DMS153 treated with DMSO at 0.1 percent for 48 hours (cell line): ENCODE data around the gene PNPLA3.

Experiments used
- DNase-seq: peaks from one replicate; lab custom pipeline; 2025; ENCODE audit not compliant: unreplicated experiment; lab: John Stamatoyannopoulos, UW

PNPLA3 gene, protein sequence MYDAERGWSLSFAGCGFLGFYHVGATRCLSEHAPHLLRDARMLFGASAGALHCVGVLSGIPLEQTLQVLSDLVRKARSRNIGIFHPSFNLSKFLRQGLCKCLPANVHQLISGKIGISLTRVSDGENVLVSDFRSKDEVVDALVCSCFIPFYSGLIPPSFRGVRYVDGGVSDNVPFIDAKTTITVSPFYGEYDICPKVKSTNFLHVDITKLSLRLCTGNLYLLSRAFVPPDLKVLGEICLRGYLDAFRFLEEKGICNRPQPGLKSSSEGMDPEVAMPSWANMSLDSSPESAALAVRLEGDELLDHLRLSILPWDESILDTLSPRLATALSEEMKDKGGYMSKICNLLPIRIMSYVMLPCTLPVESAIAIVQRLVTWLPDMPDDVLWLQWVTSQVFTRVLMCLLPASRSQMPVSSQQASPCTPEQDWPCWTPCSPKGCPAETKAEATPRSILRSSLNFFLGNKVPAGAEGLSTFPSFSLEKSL

DNA sequence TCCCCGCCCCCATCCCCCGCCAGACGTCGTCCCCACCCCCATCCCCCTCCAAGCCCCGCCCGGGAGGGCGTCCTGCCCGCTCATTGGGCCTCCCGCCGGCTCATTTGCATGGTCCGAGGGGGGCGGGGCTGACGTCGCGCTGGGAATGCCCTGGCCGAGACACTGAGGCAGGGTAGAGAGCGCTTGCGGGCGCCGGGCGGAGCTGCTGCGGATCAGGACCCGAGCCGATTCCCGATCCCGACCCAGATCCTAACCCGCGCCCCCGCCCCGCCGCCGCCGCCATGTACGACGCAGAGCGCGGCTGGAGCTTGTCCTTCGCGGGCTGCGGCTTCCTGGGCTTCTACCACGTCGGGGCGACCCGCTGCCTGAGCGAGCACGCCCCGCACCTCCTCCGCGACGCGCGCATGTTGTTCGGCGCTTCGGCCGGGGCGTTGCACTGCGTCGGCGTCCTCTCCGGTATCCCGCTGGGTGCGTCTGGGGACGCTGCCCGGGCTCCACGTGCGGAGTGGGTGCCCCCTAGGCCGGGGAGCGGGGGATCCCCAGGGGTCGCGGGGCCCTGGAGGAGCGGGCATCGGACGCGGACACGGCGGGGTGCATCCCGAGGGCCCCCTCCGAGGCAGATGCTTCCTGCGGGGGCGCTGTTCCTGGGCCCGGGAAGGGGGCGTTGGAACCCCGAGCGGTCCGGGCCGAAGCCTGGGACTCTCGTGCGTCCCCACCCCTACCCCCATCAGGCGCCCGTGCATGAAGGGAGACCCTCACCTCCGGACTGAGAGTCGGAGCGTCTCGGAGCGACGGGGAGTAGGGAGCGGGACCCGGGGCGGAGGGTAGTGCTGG is at the start of gene PNPLA3:
Gene PNPLA3, plus strand, starts transcription at position 175 of the 834 bp plus-strand sequence. Its CDS starts 107 bp downstream, at position 282.
- peak; percentile 43 for DNase-seq

DNA sequence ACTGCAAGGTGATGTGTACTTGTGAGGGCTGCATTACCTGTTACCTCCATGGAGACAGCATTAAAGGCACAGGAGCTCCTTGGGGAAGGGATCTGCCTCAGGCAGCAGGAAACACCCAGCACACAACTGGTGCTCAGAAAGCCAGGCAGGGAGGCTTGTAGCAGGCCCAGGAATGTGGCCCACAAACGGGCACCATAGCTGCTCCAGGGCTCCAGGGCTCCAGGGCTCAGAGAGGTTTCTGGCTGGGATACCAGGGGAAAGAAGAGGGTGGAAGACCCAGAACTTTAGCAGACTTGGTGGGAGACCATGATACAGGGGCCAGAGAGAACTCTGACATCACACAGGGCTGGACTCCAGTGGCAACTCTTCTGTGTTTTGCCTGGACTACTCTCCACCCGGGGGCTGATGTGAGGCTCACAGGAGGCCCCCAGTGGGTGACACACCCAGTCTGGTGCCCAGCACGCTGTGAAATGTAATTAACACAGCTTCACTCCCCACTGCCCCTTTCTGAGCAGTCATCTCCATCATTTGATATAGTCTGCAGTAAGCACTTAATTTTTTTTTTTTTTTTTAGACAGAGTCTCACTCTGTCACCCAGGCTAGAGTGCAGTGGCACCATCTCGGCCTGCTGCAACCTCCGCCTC is 46.6 kb upstream of the PNPLA3 start:
- no peak for DNase-seq

DNA sequence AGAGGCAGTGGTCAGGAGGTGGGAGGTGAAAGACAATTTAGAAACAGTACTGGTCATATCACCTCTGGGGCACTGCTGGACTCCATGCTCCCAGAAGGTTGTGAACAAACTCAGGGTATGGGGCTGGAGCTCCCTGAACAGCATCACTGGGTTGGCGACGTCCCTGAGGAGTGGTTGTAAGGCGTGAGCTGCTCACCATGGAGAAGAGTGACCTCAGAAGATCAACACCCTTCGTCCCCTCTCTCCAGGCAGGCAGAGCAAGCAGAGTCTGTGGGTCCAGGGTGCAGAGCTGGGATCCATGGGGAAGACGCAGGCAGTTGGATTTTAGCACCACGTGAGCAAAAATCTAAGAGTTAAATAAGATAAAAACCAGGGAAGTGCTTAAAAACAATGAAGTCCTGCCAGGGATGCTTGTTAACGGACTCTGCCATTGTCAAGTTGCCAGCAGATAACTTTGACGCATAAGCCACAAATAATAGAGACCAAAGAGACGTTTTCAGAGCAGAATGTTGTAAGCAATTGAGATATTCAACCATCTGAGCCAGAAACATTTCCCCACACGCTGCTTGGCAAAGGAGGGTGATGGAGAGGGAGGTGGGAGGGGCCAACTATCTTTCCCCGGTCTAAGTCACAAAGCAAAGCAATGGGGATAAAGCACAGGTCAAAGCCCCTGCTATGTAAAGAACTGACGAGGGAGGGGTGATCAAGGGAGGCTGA is 45.4 kb upstream of the PNPLA3 start:
- no peak for DNase-seq

DNA sequence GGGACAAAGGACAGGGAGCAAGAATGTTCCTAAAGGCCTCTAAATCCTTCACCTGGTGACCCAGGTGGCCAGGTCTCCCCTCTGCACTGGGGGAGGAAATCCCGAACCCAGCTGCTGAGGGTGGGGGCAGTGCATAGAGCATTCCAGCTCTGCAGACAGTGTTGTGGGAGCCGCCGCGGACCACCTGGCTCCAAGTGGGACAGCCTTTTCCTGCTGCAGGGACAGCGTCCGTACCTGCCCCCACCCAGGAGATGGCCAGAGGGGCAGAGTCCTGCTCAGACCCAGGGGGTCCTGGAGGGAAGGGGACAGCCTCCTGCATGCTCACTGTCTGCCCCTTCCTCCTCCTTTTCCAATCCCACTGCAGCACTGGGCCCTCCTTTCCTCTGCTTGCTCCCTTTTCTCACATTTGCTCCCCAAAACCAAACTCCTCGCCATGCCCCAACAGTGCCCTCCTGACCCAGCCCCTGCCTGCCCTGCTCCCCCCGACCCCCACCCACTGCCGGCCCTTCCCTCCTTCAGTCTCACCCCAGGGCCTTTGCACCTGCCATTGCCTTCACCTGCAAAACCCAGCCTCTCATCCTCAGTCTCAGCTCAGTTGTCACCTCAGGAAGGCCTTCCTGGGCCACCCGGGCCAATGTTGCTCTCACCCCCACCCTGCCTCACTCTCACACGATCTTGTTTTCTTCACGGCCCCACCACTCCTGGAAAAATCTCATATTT is 44.6 kb upstream of the PNPLA3 start:
- DNase-seq, result no peak

DNA sequence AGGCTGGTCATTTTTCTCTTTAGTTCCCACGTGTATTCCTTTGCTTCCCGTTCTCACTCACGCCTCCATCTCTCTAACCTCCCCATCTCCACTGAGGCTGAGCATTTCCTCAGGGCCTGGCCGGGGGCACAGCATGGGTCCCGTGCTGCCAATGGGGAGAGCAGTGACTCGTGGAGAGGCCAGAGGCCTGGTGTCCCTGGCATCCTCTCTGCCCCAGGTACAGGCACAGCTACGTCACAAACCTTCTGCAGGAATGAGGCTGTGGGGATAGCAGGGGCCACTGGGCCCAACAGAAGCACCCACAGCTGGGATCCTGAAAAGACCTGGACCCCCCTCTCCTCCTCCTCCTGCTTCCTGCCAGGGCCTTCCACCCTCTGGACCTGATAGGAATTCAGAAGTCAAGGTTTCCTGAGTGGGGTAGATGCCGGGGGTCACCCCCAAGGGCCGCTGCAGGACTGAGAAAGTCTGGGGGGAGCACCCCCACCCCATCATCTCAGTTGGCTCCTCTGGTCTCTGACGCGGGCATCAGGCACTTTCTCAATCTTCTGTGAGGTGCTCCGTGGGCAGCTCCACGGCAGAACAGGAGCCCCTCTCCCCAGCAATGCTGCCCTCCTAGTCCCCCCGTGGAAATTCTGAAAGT is 43.6 kb upstream of the PNPLA3 start:
- DNase-seq, result no peak

DNA sequence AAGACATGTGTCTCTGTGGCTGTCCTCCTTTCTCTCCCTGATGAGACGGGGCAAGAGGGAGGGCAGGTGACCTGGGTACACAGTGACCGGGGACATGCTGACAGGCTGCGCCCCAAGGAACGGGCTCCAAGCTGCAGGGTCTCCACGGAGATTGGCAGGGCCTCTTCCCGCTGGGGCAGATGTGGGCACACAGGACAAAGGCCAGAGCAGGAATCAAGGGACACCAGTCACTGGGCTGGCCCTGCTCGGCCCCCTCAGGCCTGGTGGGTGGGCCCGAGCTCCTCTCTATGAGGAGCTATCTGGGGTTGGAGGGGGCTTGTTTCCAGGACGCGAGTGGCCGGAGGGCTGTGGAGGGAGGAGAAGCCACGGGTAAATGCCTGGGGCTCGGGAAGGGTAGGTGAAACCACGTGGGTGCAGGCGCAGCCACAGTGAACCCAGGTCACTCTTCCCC is 43.0 kb upstream of the PNPLA3 start:
- no peak for DNase-seq

DNA sequence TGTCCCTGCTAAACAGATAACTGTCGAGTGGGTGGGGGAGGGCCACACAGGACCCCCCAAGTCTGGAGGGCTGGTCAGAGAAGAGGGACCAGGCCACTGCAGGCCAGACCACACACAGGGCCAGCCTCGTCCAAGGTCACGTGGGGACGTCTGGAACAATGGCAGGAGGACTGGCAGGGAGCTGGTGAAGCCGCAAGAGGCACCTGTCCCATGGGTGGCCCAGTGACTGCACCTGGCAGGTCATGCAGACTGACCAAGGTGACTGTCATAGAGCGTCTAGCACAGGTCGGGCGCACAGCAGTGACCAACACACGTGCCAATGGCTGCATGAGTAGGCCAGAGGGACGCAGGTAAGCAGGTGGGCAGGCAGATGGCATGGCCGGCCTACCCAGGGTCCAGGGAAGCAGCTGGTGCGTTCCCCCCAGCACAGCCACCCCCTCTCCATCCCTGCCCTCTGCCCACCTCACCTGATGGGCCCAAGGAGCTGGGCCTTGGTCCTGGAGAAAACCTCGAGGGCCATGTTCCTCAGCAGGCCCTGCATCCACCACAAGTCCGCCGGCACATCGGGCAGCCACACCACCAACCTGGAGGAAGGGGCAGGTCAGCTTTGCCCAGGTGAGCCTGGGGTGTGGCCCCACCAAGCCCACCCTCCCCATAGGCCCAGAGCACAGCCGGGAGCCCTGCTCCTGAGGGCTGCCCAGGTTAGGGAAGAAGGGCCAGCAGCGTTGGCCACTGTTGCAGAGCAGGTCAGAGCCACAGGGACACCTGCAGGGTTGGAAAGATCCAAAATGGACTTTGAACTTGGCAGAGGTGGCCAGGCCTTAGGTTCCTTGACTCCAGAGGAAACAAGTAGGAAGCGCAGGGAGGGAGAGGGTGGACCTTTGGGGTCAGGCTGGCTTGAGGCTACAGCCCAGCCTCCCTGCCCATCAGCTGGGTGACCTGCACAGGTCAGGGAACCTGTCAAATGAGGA is 42.2 kb upstream of the PNPLA3 start:
- DNase-seq, result no peak

DNA sequence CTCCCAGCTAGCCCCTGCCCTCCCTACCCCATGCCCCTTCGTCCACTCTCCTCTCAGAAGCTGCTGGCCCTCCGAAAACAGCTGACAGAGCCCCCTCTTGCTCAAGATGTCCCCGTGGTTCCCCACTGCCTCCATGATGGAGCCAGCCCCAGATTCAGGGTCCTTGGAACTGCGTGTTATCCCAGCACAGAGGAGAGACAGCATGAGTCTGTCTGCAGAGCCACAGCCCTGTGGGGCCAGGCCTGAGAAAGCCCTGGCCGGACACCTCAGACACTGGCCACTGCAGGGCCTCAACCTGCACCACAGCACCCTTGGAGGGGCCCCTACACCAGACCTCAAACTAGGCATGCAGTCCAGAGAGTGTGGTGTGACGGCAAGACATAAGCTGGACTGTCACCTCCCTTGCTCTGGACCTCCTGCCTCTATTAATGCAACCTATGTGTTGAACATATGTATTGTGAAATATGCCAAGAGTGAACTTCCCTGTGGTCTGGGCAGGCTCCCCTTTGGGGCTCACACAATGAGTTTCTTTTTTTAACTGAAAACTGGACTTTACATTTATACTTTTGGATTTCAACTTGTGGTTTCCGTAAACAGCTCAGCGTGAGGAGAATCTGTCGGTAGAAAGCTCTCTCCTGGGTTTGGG is 41.4 kb upstream of the PNPLA3 start:
- DNase-seq, result no peak

DNA sequence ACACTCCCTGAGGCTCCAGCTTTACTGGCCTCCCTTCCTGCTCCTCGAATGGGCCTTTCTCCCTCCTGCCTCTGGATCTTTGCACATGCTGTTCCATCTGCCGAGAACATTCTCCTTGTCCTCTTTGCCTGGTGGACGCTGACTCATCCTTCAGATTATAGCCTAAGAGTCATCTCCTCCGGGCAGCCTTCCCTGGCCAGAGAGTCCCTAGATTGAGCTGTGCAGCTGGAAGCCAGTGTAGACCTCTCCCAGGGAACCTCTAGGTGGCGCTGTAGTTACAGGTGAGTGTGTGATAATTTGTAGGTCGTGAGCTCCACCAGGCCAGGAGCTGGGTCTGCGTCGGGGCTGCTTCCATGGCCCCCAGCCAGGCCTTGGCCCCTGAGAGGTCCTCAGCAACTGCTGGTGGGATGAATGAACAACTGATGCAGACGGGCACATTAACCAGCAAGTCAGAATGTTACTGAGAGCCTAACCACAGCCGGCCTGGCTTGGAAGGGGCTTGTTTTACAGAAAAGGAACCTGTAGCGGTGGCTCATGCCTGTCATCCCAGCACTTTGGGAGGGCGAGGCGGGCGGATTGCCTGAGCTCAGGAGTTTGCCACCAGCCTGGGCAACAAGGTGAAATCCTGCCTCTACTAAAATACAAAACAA is 40.5 kb upstream of the PNPLA3 start:
- DNase-seq, result peak; percentile 77

DNA sequence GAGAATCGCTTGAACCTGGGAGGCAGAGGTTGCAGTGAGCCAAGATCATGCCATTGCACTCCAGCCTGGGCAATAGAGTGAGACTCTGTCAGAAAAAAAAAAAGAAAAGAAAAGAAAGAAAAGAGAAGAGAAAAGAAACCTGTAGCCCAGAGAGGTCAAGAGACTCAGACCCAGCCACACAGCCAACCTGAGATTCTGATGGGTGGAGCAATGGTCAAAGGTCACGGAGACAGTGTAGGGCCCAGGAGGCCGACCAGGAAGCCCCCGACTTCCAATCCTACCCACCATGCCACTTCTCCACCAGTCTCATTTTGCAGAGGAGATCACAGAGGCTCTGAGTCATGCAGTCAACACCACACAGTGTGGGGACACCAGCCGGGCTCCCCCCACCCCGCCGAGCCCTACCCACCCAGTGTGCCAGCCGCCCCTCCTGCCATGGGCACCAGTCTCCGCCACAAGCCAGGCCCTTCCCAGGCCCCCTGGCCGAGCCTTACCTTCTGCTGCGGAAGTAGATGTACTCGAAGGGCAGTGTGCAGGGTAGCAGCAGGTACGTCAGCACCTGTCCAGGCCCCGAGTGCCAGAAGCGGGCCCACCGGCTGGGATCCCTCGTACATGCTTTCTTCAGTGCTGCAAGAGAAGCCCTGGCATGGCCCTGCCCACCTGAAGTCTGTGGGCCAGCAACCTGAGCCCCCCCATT is 39.7 kb upstream of the PNPLA3 start:
- no peak for DNase-seq

DNA sequence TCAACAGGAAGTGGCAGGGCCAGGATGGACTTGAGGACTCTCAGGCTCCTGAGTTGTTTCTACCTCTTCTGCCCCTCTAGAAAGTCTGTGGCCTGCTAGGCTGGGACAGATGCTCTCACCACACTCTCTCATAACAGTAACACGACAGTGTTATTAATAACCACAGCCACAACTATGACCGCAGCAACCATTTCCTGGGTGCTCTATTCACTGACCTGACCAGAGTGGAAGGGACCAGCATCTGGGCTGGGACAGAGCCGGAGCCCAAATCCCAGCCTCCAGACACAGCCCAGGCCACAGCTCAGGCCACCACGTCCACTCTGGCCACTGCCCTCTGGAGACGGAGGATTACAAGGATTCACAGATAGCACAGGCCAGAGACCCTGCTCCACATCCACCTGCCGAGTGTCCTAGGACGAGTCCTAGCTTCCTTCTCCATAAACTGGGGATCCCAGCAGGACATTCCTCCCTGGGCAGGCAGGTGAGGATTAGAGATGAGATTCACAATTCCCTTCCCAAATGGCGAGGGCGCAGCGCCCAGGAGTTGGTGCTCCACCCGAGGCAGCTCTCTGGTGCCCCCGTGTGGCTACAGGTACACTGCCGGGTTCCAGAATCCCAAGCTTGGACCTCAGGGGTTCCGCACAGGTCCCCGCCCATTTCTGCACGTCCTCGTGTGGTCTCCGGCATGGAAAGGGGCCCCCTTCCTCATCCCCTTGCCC is 38.8 kb upstream of the PNPLA3 start:
- DNase-seq, result no peak

DNA sequence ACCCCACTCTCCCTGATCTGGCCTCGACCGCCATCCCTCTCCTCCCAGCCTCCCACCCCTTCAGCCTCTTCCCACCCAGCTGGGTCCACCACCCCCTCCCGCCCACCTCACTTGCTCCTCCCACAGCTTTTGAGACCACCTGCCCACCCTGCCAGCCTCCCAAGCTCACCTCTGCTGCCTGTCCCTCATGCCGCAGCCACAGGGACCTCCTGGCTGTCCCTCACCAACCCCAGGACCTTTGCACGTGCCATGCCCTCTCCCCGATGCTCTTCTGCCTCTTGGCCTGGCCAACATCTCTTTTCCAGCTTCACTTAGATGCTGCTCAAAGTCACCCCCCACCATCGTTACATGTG is 38.3 kb upstream of the PNPLA3 start:
- DNase-seq, result no peak

DNA sequence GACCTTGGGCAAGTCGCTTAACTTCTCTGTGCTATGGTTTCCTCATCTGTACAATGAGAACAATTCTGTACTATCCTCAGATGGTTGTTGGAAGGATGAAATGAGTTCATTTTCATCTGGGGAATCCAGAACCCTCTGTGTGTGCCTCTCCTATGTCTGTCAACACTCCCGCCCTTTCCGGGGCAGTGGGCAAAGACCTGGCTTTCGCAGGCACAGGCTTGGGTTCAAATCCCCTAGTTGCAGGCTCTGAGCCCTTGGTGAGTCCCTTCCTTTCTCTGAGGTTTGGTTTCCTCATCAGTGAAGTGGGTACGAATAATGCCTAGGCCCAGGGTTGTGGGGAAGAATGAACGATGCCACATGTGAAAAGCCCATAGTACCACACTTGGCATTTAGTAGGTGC is 37.8 kb upstream of the PNPLA3 start:
- no peak for DNase-seq

DNA sequence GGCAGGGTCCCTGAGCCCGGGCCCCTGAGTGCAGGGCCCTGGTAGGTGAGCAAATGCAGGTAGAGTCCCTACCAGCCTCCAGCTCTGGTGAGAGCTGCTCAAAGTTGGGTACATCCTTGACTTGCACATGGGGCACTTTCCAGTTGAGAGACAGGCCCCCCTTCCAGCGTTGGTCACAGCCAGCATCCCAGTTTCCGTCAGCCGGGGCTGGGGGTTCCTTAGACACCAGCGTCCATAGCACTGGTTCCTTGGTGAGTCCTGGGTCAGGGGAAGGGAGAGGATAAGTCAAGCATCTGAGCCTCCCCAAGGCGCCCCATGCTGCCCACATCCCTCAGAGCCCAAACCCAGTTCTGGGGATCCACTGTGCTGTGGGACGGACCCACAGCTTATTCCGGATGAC is 37.4 kb upstream of the PNPLA3 start:
- DNase-seq, result no peak

DNA sequence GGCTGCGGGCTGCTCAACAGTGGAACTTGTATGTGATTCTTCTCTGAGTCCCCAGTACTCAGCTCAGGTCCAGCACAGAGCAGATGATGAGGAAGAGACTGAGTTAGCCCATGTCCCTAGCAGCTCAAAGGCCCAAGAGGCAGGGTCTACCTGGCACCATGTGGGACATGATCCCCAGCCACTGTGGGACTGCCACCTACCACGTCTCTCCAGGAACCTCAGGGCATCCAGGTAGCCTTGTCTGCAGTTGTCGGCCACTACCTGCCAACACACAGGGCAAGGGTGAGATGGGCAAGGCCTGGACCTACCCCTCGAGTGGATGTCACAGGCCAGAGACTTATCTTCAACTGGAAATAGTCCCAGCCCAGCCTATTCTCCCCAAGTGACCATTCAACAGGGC is 36.2 kb upstream of the PNPLA3 start:
- no peak for DNase-seq

DNA sequence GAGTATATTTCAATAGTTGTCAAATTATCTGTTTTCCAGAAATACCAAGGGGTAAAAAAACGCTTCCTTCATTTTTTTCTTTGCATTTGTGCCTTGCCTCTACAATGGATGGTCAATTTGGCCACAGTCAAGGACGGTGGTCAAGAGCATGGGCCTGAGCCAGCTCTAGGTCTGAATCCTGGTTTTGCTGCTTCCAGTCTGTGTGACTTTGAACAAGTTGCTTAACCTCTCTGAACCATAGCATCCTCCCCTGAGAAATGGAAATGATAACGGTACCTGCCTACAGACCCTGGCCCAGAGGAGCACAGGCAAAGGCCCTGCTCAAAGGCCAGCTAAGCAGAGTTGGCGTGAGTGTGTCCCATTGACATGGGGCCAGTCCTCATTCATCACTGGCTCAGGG is 34.9 kb upstream of the PNPLA3 start:
- DNase-seq, result no peak
